Caco-2 (cell line): ENCODE data around the gene APOA1. TPM values are rescaled to one million over a fixed set of nuclear protein-coding genes. Genes with fewer than 3 reads are reported as not detected.
A peak's percentile ranks its signal among the peaks of the same experiment; 100 is the strongest.

ENCODE experiments used
- BruUV-seq: library from RNA; stranded (reverse); fragments of 400-500 nt; replicated peaks from 2 replicates; lab custom pipeline; 2021; lab: Mats Ljungman, UMichigan
- CTCF ChIA-PET: fragments of 300-600 bp; sonication (Branson Sonifier 250); formaldehyde crosslinking; loops from one replicate; lab custom pipeline; 2022; ENCODE audit warnings: antibody characterized with exemption; lab: Charles Lee
- POLR2A ChIA-PET: fragments of 300-600 bp; sonication (Branson Sonifier 250); formaldehyde crosslinking; loops from one replicate; lab custom pipeline; 2022; ENCODE audit warnings: antibody characterized with exemption; lab: Charles Lee
- DNase-seq, 2 experiments: peaks; one replicate each; pipeline versions ENCODE4 v3.0.0 to v3.0.0-alpha.2; 2020 to 2022
- H3K27me3 ChIP-seq: replicated peaks from 2 replicates; pipeline ENCODE4 v1.6.0; 2011; ENCODE audit warnings: low read length; ENCODE audit not compliant: control insufficient read depth, insufficient read depth
- H3K36me3 ChIP-seq: 2 replicates; pipeline ENCODE4 v1.5.1; 2011; ENCODE audit warnings: low read length; ENCODE audit not compliant: control insufficient read depth, insufficient read depth
- H3K4me1 ChIP-seq: fragments of 250-450 bp; sonication (Bioruptor Pico); 2 replicates; pipeline ENCODE4 v1.5.1; 2020; ENCODE audit warnings: mild to moderate bottlenecking
- H3K4me3 ChIP-seq: 2 replicates; pipeline ENCODE4 v1.5.1; 2011; ENCODE audit warnings: low read depth, mild to moderate bottlenecking, control low read depth, low read length
- H3K9me3 ChIP-seq: fragments of 250-450 bp; sonication (Bioruptor Pico); 2 replicates; pipeline ENCODE4 v1.5.1; 2020; ENCODE audit warnings: mild to moderate bottlenecking, moderate library complexity
- H3K27ac Mint-ChIP-seq: one replicate; pipeline ENCODE4 v1.8.0; 2022; ENCODE audit warnings: mixed read lengths; ENCODE audit not compliant: unreplicated experiment
- H3K27me3 Mint-ChIP-seq: one replicate; pipeline ENCODE4 v1.8.0; 2022; ENCODE audit warnings: mixed read lengths; ENCODE audit not compliant: insufficient read depth, unreplicated experiment
- H3K36me3 Mint-ChIP-seq: one replicate; pipeline ENCODE4 v1.8.0; 2022; ENCODE audit warnings: mild to moderate bottlenecking, mixed read lengths; ENCODE audit not compliant: insufficient read depth, unreplicated experiment
- H3K4me1 Mint-ChIP-seq: one replicate; pipeline ENCODE4 v1.8.0; 2022; ENCODE audit warnings: low read depth, mixed read lengths; ENCODE audit not compliant: unreplicated experiment
- H3K4me3 Mint-ChIP-seq: one replicate; pipeline ENCODE4 v1.8.0; 2022; ENCODE audit warnings: mild to moderate bottlenecking, moderate library complexity, mixed read lengths; ENCODE audit not compliant: unreplicated experiment
- H3K9me3 Mint-ChIP-seq: one replicate; pipeline ENCODE4 v1.8.0; 2022; ENCODE audit warnings: mixed read lengths; ENCODE audit not compliant: unreplicated experiment
- CTCF ChIP-seq, 2 experiments: fragments of 200-600 bp in 1 of 2; IDR thresholded peaks; 1 replicate in 1 of 2; 2 replicates in 1 of 2; pipeline versions ENCODE4 v1.5.1 to v1.8.0; 2011 to 2022; ENCODE audit warnings: antibody characterized with exemption in 1 of 2, control low read depth in 1 of 2, inconsistent platforms in 1 of 2, low read depth in 1 of 2, low read length in 1 of 2, mild to moderate bottlenecking in 1 of 2, moderate library complexity in 1 of 2; ENCODE audit not compliant: insufficient read depth in 1 of 2, severe bottlenecking in 1 of 2, unreplicated experiment in 1 of 2
- intact Hi-C: fragments of 100-400 bp; cut with micrococcal nuclease; formaldehyde crosslinking; loops from one replicate; pipeline ENCODE4 v1.10.0; 2022; ENCODE audit not compliant: unreplicated experiment
- total RNA-seq: library from RNA; stranded (reverse); gene quantifications from 2 replicates; pipeline ENCODE4 v1.2.3, GENCODE V29; 2022

The APOA1 gene
- total RNA-seq, 1 experiment from 2014 or later = 913 TPM

- H3K27me3 ChIP-seq = no peaks in the 10 kb centered on the region
- TF ChIP-seq CTCF (IDR thresholded peaks at IDR 0.05; ENCODE audit: insufficient read depth in 1 of 2, low read depth in 1 of 2, low read length in 1 of 2, severe bottlenecking in 1 of 2, unreplicated experiment in 1 of 2) = peak in 1 of 2 experiments; percentile 19
- no peak for DNase-seq
- H3K36me3 ChIP-seq = peaks cover 4% of the 10 kb centered on the region; the same call in 1 of the 2 replicates
- Mint-ChIP-seq H3K9me3 (no peaks in the 10 kb centered on the region), H3K36me3 (peaks cover 71% of the 10 kb centered on the region), H3K4me1 (peaks cover 7% of the 10 kb centered on the region), H3K27me3 (no peaks in the 10 kb centered on the region), H3K4me3 (no peak overlapping the region), H3K27ac (no peak overlapping the region)
- POLR2A ChIA-PET = no interaction called here
- CTCF ChIA-PET = interaction anchor here (0.9 to 1.1 kb wide), 2 partner anchors 230 to 236 kb away, joined by 3 to 5 read pairs; no protein-coding TSS in a partner anchor
- intact Hi-C loops = loop anchor here (5.0 kb wide), 1 partner anchor 1007 kb away; no protein-coding TSS in a partner anchor
- no peak overlapping the region for H3K4me3 ChIP-seq
- no TSS peak for BruUV-seq
- peaks cover 18% of the 10 kb centered on the region for H3K4me1 ChIP-seq
- no peaks in the 10 kb centered on the region for H3K9me3 ChIP-seq
These were observed 32.2 kb upstream of the APOA1 start for GRCh38 chr11:116869610-116870009.

DNA sequence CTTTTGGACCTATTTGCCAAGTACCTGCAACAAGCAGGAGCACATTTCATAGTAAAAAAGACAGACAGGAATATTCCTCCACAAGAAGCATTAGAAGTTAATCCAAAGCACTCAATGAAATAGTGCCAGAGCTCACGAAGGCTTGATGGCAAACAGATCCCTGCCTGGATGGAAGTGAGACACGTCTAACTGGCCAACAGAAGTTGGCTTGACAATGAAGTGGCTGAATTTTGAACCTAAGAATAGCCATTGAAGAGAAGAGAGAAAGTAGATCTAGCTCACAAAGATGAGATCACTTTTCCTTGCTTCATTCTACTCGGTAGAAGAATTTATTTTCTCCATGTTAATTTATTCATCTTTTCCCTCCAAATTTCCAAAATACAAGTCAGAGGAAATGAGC is 30.6 kb upstream of the APOA1 start:
- BruUV-seq = no TSS peak
- Mint-ChIP-seq H3K27ac (no peak overlapping the region), H3K27me3 (no peaks in the 10 kb centered on the region), H3K4me3 (no peak overlapping the region), H3K4me1 (no peaks in the 10 kb centered on the region), H3K9me3 (no peaks in the 10 kb centered on the region), H3K36me3 (peaks cover 61% of the 10 kb centered on the region)
- H3K4me1 ChIP-seq = peaks cover 5% of the 10 kb centered on the region; the same call in 1 of the 2 replicates
- no peaks in the 10 kb centered on the region for H3K9me3 ChIP-seq
- peaks cover 8% of the 10 kb centered on the region; the same call in 1 of the 2 replicates for H3K36me3 ChIP-seq
- intact Hi-C loops = no loop called here
- ChIA-PET POLR2A (no interaction called here), CTCF (interaction anchor here (1.3 kb wide), 1 partner anchor 77 kb away, joined by 4 read pairs; the partner anchor contains the start of gene APOA5)
- no peak for TF ChIP-seq CTCF (IDR thresholded peaks at IDR 0.05; ENCODE audit: insufficient read depth in 1 of 2, low read depth in 1 of 2, low read length in 1 of 2, severe bottlenecking in 1 of 2, unreplicated experiment in 1 of 2)
- no peak overlapping the region for H3K4me3 ChIP-seq
- H3K27me3 ChIP-seq = no peaks in the 10 kb centered on the region
- DNase-seq = no peak

DNA sequence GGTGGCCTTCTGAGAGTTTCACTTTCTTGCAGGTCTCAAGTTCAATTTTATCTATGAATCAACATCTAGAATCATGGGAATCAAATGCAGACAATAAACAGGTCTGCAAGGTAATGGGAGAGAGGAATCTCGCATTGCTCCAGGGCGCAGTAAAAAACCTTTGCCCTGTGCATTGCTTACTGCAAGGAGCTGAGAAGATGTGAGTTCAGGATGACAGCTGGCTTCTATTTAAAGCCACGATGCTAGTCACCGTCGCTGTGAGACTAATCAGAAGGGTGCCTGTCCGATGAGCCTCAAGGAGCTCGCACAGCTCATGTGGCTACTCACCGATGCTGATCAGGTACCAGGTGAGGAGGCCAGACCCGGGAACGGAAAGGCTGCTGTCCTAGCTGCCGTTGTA is 30.2 kb upstream of the APOA1 start:
- Histone ChIP-seq H3K36me3 (peaks cover 8% of the 10 kb centered on the region; the same call in 1 of the 2 replicates), H3K4me3 (no peak overlapping the region), H3K27me3 (no peaks in the 10 kb centered on the region), H3K9me3 (no peaks in the 10 kb centered on the region), H3K4me1 (peaks cover 5% of the 10 kb centered on the region; the same call in 1 of the 2 replicates)
- intact Hi-C loops = no loop called here
- no peak overlapping the region for H3K27ac Mint-ChIP-seq
- no peak for TF ChIP-seq CTCF (IDR thresholded peaks at IDR 0.05; ENCODE audit: insufficient read depth in 1 of 2, low read depth in 1 of 2, low read length in 1 of 2, severe bottlenecking in 1 of 2, unreplicated experiment in 1 of 2)
- H3K4me1 Mint-ChIP-seq = no peaks in the 10 kb centered on the region
- no peaks in the 10 kb centered on the region for H3K9me3 Mint-ChIP-seq
- ChIA-PET POLR2A (no interaction called here), CTCF (interaction anchor here (1.3 kb wide), 1 partner anchor 76 kb away, joined by 4 read pairs; the partner anchor contains the start of gene APOA5)
- peaks cover 57% of the 10 kb centered on the region for H3K36me3 Mint-ChIP-seq
- no TSS peak for BruUV-seq
- H3K27me3 Mint-ChIP-seq = no peaks in the 10 kb centered on the region
- no peak for DNase-seq
- no peak overlapping the region for H3K4me3 Mint-ChIP-seq
